Activated T-cell treated with anti-CD3 and anti-CD28 coated beads, Interleukin-2, amount 50 U/mL, for 48 hours (primary cell): ENCODE results near the gene IQCK.

Experiments
- DNase-seq, 2 experiments: peaks; one replicate each; pipeline ENCODE4 v3.0.0-alpha.2; 2020

IQCK gene

DNA sequence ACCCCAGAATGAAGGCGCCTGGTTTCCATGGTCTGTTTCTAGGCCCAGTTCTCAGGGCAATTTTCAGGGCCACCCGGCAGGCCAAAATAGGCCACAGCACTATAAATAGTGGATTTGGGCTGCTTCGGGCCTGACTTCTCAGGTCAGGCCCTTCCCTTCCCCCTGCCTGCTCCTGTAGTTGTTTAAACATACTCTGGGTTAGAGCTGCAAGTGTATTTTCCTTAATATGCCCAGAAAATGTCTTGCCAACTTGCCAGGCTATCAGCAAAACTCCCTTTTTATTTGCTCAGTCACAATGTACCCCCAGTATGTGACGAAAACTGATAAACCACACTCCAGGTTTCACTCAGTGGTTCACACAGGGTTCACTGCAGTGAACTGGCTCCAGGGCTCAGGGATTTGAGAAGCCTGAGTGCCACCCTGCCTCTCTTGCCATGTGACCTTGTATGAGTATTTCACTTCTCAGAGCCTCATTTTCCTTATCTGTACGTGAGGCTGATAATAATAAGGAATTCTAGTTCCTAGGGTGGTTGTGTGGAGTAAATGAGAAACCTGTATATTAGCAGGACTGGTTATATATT lies 90.1 kb downstream of the IQCK start:
- no peak for DNase-seq

GRCh38 chr16:19809121-19809635 lies 91.1 kb downstream of the IQCK start:
- no peak for DNase-seq

- DNase-seq = no peak
These were observed 91.6 kb downstream of the IQCK start for GRCh38 chr16:19809693-19810092.

GRCh38 chr16:19810817-19811731 lies 93.0 kb downstream of the IQCK start:
- DNase-seq = no peak

GRCh38 chr16:19812986-19813385 lies 94.9 kb downstream of the IQCK start:
- DNase-seq = no peak

GRCh38 chr16:19815418-19815817 lies 97.3 kb downstream of the IQCK start:
- no peak for DNase-seq

GRCh38 chr16:19817122-19817521 lies 99.1 kb downstream of the IQCK start:
- no peak for DNase-seq

DNA sequence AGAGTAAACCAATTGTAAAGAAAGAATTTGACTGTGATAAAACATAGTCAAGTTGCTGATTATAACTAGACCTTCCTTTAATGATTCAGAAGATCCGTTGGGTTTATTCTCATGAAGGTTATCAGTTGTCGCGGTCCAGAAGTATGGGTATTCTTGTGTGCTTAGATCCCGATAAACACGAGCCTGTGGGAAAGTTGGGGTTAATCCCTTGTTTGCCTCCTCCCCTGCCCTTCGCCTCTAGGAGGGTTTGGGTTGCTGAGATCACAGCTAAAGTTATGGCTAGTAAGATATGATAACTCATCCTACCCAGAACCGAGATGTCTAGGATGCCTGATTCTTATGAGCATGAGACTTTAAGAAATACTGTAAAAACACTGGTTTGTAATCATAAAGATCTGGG lies 99.8 kb downstream of the IQCK start:
- no peak for DNase-seq

DNA sequence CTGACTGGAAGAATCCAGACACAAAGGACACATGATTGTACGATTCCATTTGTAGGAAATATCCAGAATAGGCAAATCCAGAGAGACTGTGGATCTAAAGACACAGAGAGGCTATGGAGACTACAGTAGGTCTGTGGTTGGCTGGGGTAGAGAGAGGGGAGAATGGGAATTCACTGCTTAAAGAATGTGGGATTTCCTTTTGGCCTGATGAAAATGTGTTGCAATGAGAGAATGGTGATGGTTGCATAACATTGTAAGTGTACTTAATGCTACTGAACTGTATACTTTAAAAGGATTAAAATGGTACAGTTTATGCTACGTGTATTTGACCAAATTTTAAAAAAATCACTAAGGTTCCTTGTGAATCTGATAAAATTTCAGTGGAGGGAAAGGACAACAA lies 104.5 kb downstream of the IQCK start:
- DNase-seq = no peak

DNA sequence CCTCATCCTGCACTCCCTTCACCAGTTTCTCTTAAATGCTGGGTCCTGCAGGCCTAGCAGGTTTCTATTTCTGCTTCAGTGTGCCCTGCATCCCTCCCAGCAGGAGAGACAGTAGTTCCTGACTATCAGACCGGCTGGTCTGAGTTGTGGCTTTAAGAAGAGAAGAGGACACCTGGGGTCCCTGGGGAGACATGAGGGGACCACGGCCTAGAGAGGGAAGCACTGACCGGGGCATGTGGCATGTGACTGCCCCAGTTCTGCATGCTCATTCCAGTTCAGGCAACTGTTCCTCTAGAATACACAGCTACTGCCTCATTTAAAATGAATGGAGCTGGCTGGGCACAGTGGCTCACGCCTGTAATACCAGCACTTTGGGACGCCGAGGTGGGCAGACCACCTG lies 105.3 kb downstream of the IQCK start:
- no peak for DNase-seq

DNA sequence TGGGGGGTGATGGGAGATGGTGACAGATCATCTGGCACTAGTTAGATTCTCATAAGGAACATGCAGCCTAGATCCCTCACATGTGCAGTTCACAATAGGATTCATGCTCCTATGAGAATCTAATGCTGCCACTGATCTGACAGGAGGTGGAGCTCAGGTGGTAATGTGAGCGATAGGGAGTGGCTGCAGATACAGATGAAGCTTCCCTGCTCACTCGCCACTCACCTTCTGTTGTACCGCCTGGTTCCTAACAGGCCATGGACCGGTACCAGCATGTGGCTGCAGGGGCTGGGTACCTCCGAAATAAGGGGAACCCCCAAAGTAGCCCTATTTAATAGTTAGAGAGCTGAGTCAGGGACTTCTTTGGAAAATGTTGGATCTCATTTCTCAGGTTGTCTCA lies 106.1 kb downstream of the IQCK start:
- no peak for DNase-seq

- DNase-seq = no peak
These were observed 112.0 kb downstream of the IQCK start for GRCh38 chr16:19829844-19830692.

- no peak for DNase-seq
These were observed 113.0 kb downstream of the IQCK start for GRCh38 chr16:19830902-19831560.

DNA sequence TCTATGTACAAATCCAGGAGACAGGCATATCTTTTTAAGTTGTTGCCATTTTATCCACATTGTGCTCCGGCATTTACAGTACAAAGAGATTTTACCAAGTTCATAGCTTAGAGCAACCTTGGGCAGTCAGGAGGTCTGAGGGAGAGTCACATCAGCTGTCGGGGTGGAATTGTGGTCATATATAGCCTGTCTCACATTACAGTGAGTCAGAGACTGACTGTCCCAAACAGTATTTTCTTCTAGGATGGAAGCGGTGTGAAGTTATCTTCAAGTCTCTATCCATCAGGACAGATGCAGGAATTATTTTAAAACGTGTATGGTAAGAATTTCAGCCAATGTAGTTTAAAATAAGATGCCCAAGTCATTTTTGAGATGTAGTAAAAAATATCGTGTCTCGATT lies 113.6 kb downstream of the IQCK start:
- no peak for DNase-seq

GRCh38 chr16:19833176-19833575 lies 115.1 kb downstream of the IQCK start:
- no peak for DNase-seq

- DNase-seq = no peak
These were observed 115.5 kb downstream of the IQCK start for GRCh38 chr16:19833581-19833980.

GRCh38 chr16:19835196-19835595 lies 117.1 kb downstream of the IQCK start:
- DNase-seq = no peak

- DNase-seq = no peak
These were observed 117.9 kb downstream of the IQCK start for GRCh38 chr16:19835968-19836421.

DNA sequence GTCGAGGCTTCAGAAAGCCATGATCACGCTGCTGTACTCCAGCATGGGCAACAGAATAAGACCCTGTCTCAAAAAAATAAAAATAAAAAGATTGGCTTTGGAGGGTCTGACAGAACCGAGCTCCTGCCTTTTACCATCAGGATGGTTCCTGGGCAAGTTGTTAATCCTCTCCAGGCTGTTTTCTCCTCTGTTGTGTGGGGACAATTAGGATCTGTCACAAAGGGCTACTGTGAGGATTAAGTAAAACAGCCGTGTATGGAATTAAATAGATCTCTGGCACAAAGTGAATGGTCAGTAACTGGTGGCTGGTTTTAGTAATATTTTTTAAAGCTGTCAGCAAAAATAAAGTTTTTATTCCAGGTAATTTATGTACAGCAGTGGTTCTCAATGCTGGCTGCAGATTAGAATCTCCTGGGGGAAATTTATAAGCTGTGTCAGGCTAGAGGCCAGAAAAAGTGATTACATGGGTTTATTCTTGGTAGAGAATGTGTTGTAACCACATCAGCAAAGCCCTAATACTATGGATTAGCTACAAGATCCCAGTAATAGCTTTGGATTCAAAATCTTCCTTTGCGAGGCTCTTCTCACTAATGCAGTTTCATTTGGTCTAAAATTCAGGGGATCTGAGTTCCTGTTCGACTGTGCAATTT lies 119.4 kb downstream of the IQCK start:
- DNase-seq = no peak

DNA sequence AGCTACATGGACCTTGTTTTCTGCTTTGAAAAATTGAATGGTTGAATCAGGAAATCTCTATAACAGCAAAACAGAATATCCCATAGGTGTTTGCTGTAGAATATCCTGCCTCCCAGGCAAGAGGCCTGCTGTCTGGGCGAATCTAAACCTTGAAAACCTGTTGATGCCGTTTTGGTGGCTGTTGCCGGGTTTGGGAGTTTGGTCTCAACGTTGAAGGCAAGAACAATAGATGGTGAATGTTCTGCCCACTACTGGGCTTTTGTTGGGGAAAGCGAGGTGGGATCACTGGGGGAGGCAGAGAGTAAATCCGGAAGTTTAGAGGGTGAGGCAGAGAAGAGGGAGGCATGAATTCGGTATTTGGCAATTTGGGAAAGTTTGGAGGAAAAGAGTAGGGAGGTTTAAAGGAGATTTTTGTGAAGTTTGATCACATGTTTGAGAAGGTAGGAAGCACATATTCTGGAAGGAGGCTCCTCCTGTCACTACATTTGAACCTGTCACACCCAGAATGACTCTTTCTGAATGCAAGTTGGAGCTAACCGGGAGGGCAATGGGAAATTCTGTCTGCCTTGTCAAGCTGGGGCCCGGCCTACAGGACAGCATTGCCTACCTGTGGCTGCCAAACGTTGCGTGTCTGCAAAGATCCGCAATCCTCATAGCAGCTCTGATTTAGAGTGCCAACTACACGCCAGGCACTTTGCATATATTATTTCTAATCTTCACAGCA lies 120.1 kb downstream of the IQCK start:
- no peak for DNase-seq

DNA sequence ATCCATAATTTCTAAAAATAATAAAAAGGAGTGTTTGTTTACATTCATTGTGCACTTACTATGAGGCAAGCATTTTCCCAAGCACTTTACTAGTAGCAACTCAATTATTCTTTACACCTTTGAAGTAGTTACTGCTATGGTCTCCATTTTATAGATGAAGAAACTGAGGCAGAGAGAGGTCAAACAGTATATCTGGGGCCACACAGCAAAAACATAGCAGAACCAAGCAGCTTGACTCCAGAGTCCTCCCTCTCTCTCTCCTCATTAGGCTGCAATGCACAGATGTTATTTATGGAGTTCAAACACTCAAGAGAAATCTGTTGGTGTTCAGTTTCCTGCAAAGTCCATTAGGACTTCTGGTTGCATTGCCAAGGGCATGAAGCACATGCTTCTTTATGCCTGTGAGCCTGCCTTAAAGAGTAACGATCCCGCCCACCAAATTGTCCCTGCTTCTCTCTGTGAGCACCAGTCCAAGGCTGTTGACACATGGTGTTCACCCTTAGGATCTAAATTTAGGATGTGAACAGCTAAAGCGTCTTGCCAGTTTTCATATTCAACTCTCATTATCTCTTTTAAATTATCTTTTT lies 122.5 kb downstream of the IQCK start:
- no peak for DNase-seq
